Ishikawa (cell line): ENCODE data around the gene SCG2.

Experiments used
- CEBPB ChIP-seq: IDR thresholded peaks from 2 replicates; pipeline ENCODE4 v1.6.1; 2012
- CREB1 ChIP-seq: IDR thresholded peaks from 2 replicates; pipeline ENCODE4 v1.6.1; 2012; ENCODE audit warnings: low read depth
- EGR1 ChIP-seq: IDR thresholded peaks from 2 replicates; pipeline ENCODE4 v1.6.1; 2012
- EP300 ChIP-seq: IDR thresholded peaks from 2 replicates; pipeline ENCODE4 v1.6.1; 2012; ENCODE audit warnings: borderline replicate concordance
- FOXM1 ChIP-seq: IDR thresholded peaks from 2 replicates; pipeline ENCODE4 v1.6.1; 2012; ENCODE audit warnings: low read depth, borderline replicate concordance
- NFIC ChIP-seq: IDR thresholded peaks from 2 replicates; pipeline ENCODE4 v1.6.1; 2012
- RAD21 ChIP-seq: IDR thresholded peaks from 2 replicates; pipeline ENCODE4 v1.6.1; 2012; ENCODE audit warnings: low read depth
- REST ChIP-seq: IDR thresholded peaks from 2 replicates; pipeline ENCODE4 v1.6.1; 2012; ENCODE audit warnings: low read depth, mild to moderate bottlenecking
- TAF1 ChIP-seq: IDR thresholded peaks from 2 replicates; pipeline ENCODE4 v1.6.1; 2012; ENCODE audit warnings: low read depth, mild to moderate bottlenecking
- TCF12 ChIP-seq: IDR thresholded peaks from 2 replicates; pipeline ENCODE4 v1.6.1; 2012; ENCODE audit warnings: low read depth
- TEAD4 ChIP-seq: IDR thresholded peaks from 2 replicates; pipeline ENCODE4 v1.6.1; 2012
- YY1 ChIP-seq: IDR thresholded peaks from 2 replicates; pipeline ENCODE4 v1.6.1; 2012; ENCODE audit warnings: low read depth
- TF ChIP-seq, protein P1 (sequence below): IDR thresholded peaks from 2 replicates; pipeline ENCODE4 v1.6.1; 2012

DNA sequence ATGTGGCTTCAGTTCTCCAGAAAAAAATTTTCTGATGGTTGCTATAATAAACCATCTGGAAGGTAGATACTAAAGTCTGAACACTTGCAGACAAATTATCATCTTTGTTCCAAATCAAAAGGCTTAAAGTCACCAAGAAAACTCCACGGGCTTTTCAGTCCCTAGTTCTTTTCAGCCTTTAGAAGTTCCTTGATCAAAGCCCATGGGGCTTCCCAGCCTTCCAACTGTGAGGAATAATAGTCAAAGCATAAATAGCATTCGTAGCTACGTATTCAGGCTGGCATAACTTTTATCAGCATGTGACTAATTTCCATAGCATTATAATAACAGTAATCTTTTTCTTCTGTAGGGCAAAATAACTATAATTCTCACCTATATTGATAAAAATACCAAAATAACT is 13.9 kb downstream of the SCG2 start:
- TF ChIP-seq EGR1 (no peak), YY1 (no peak), EP300 (no peak), REST (no peak), FOXM1 (no peak), TCF12 (no peak), CEBPB (no peak), NFIC (no peak), TAF1 (no peak), TEAD4 (no peak), RAD21 (no peak), CREB1 (no peak)
- TF ChIP-seq, protein P1, sequence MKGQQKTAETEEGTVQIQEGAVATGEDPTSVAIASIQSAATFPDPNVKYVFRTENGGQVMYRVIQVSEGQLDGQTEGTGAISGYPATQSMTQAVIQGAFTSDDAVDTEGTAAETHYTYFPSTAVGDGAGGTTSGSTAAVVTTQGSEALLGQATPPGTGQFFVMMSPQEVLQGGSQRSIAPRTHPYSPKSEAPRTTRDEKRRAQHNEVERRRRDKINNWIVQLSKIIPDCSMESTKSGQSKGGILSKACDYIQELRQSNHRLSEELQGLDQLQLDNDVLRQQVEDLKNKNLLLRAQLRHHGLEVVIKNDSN, result no peak
